Spleen (tissue), 11 donors: ENCODE data around the gene ARFIP1. TPM values are rescaled to one million over a fixed set of nuclear protein-coding genes. Genes with fewer than 3 reads are reported as not detected.

Experiments used
- DNase-seq: peaks from one replicate; pipeline ENCODE4 v3.0.0-alpha.2; 2020
- H3K27ac ChIP-seq, 8 donors: fragments of 200-600 bp; sonication (generic) in 7 of 8; 1 replicate in 4 of 8; 2 replicates in 4 of 8; pipeline versions ENCODE4 v1.5.0 to v1.8.0; 2016 to 2021; ENCODE audit warnings: inconsistent platforms in 4 of 8, mild to moderate bottlenecking in 4 of 8, moderate library complexity in 1 of 8
- H3K27me3 ChIP-seq, 7 donors: fragments of 200-600 bp; sonication (generic) in 6 of 7; replicated peaks in 1 of 7; 1 replicate in 4 of 7; 2 replicates in 3 of 7; pipeline versions ENCODE4 v1.5.0 to v1.8.0; 2016 to 2021; ENCODE audit warnings: inconsistent platforms in 3 of 7, mild to moderate bottlenecking in 1 of 7
- H3K36me3 ChIP-seq, 6 donors: fragments of 200-600 bp; sonication (generic) in 5 of 6; 1 replicate in 4 of 6; 2 replicates in 2 of 6; pipeline versions ENCODE4 v1.5.0 to v1.8.0; 2016 to 2021; ENCODE audit warnings: inconsistent platforms in 2 of 6
- H3K4me1 ChIP-seq, 6 donors: fragments of 200-600 bp; sonication (generic) in 5 of 6; 1 replicate in 3 of 6; 2 replicates in 3 of 6; pipeline versions ENCODE4 v1.5.0 to v1.8.0; 2016 to 2021; ENCODE audit warnings: inconsistent platforms in 3 of 6
- H3K4me3 ChIP-seq, 8 donors: fragments of 200-600 bp; sonication (generic) in 7 of 8; 1 replicate in 4 of 8; 2 replicates in 4 of 8; pipeline versions ENCODE4 v1.5.0 to v1.8.0; 2016 to 2021; ENCODE audit warnings: inconsistent platforms in 4 of 8, mild to moderate bottlenecking in 4 of 8, moderate library complexity in 2 of 8
- H3K9me3 ChIP-seq, 8 donors: fragments of 200-600 bp; sonication (generic) in 7 of 8; 1 replicate in 4 of 8; 2 replicates in 4 of 8; pipeline versions ENCODE4 v1.5.0 to v1.8.0; 2016 to 2021; ENCODE audit warnings: inconsistent platforms in 4 of 8
- CTCF ChIP-seq, 11 experiments: fragments of 200-600 bp in 7 of 11; fragments of 450-650 bp in 4 of 11; sonication (generic) in 4 of 11; IDR thresholded peaks in 8 of 11; conservative IDR thresholded peaks in 3 of 11; 1 replicate in 7 of 11; 2 replicates in 4 of 11; pipeline versions ENCODE4 v1.4.0 to v1.8.0; 2016 to 2021; ENCODE audit warnings: antibody characterized with exemption in 11 of 11, inconsistent platforms in 4 of 11, mild to moderate bottlenecking in 1 of 11
- POLR2A ChIP-seq, 3 donors: fragments of 450-650 bp; IDR thresholded peaks; one replicate each; pipeline ENCODE4 v1.5.1; 2017; ENCODE audit warnings: antibody characterized with exemption in 3 of 3, mild to moderate bottlenecking in 1 of 3
- POLR2AphosphoS5 ChIP-seq, 3 donors: sonication (generic); formaldehyde crosslinking; IDR thresholded peaks; one replicate each; pipeline ENCODE4 v1.5.1; 2017; ENCODE audit warnings: antibody characterized with exemption in 3 of 3
- WGBS, 5 donors: extraction: QIAGEN DNeasy Blood & Tissue Kit in 3 of 5; methylation state at CpG; one replicate each; pipeline versions ENCODE4 v1.1.5 to v1.1.7; 2013 to 2018; 5-methylcytosine and 5-hydroxymethylcytosine counted together
- intact Hi-C: fragments of 100-400 bp; cut with DNase I; formaldehyde crosslinking; loops from one replicate; pipeline ENCODE4 v1.15.0; 2023; ENCODE audit warnings: low total_unique reads
- polyA plus RNA-seq, 3 donors: library from polyadenylated mRNA; stranded (reverse); fragments of 200-250 nt; gene quantifications; one replicate each; pipeline ENCODE4 v1.2.1, GENCODE V29; 2013
- total RNA-seq, 7 donors: library from RNA; depleted of rRNA in 3 of 7; stranded (reverse); fragments of >200 nt in 3 of 7; fragmentation: NEBNext Ultra II Directional in 4 of 7; extraction: Animal tissue kit (Norgen Biotek cat#: 25700) in 4 of 7; gene quantifications; one replicate each; pipeline versions ENCODE4 v1.1.0 to v1.2.1, GENCODE V29; 2016 to 2021
- donor health status: healthy with polysubstance abuse.
- donor health status: DM: no; HTN: no; CAD: no; lungs with moderate emphysema.
- donor health status: DM: no; HTN: no; CAD: no.
- donor health status: Bipolar disorder and iron deficiency.
- donor health status: healthy.
- donor health status: DM: no; HTN: no; CAD: no.
- donor health status: DM: yes; HTN: yes; CAD: no.

The ARFIP1 gene
- total and polyA plus RNA-seq, 10 donors, result 13.9 to 35.0 (median 26.8) TPM

- WGBS, 5 donors, result 88 to 97% (median 95%) methylated on average over 1 of the region's 1 CpG
Observed at GRCh38 chr4:152777488-152777887, 2.3 kb upstream of the ARFIP1 start.

GRCh38 chr4:152778656-152779512, 870 bp upstream of the ARFIP1 start:
- Histone ChIP-seq H3K27ac (peak overlapping the region; percentile 59 to 90 (median 88)), H3K4me3 (peak overlapping the region; percentile 56 to 88 (median 84)), H3K27me3 (no peaks in the 10 kb centered on the region), H3K9me3 (no peaks in the 10 kb centered on the region), H3K36me3 (no peaks in the 10 kb centered on the region), H3K4me1 (peaks cover 7 to 53% (median 37%) of the 10 kb centered on the region in 6 donors)
- intact Hi-C loops, result no loop called here
- TF ChIP-seq POLR2A (IDR thresholded peaks at IDR 0.05), result no peak
- no peak for TF ChIP-seq CTCF (IDR thresholded peaks at IDR 0.05 in 8 of 11, conservative IDR thresholded peaks at IDR 0.05 in 3 of 11)
- no peak for TF ChIP-seq POLR2AphosphoS5 (IDR thresholded peaks at IDR 0.05)
- WGBS, 5 donors, result 1 to 3% (median 2%) methylated on average over 30 of the region's 30 CpGs
- DNase-seq, result peak; percentile 77

More at GRCh38 chr4:152777488-152777887, 2.3 kb upstream of the ARFIP1 start:
- TF ChIP-seq CTCF (IDR thresholded peaks at IDR 0.05 in 8 of 11, conservative IDR thresholded peaks at IDR 0.05 in 3 of 11), result no peak
- no peak for TF ChIP-seq POLR2A (IDR thresholded peaks at IDR 0.05)
- TF ChIP-seq POLR2AphosphoS5 (IDR thresholded peaks at IDR 0.05), result no peak
- Histone ChIP-seq H3K9me3 (no peaks in the 10 kb centered on the region), H3K4me1 (peaks cover 7 to 42% (median 32%) of the 10 kb centered on the region in 6 donors), H3K27ac (no peak overlapping the region), H3K36me3 (no peaks in the 10 kb centered on the region), H3K4me3 (no peak overlapping the region), H3K27me3 (no peaks in the 10 kb centered on the region)
- DNase-seq, result no peak
- intact Hi-C loops, result no loop called here

- WGBS, 5 donors, result 2 to 11% (median 6%) methylated on average over 14 of the region's 14 CpGs
- Histone ChIP-seq H3K27me3 (no peaks in the 10 kb centered on the region), H3K4me1 (peaks cover 7 to 67% (median 43%) of the 10 kb centered on the region in 6 donors), H3K4me3 (peak overlapping the region; percentile 56 to 88 (median 84)), H3K27ac (peak overlapping the region; percentile 59 to 90 (median 88)), H3K9me3 (no peaks in the 10 kb centered on the region), H3K36me3 (peaks cover 0 to 5% (median 0%) of the 10 kb centered on the region in 6 donors)
- no peak for DNase-seq
- intact Hi-C loops, result no loop called here
- TF ChIP-seq CTCF (IDR thresholded peaks at IDR 0.05 in 8 of 11, conservative IDR thresholded peaks at IDR 0.05 in 3 of 11), result no peak
- TF ChIP-seq POLR2AphosphoS5 (IDR thresholded peaks at IDR 0.05), result no peak
- TF ChIP-seq POLR2A (IDR thresholded peaks at IDR 0.05), result no peak
Observed at GRCh38 chr4:152780267-152780778, 569 bp downstream of the ARFIP1 start.
